Keratinocyte (primary cell): Measurements from ENCODE around the gene CMIP. TPM values are rescaled to one million over a fixed set of nuclear protein-coding genes. Genes with fewer than 3 reads are reported as not detected.

Experiments
- DNase-seq: peaks from one replicate; pipeline ENCODE4 v3.0.0-alpha.2; 2011; ENCODE audit warnings: low read depth, missing footprints, low spot score
- FAIRE-seq: peaks from 2 replicates; lab custom pipeline; 2011; peaks lifted over from hg19 to GRCh38; lab: Jason Lieb, UNC
- H2AFZ ChIP-seq: 2 replicates; pipeline ENCODE4 v1.6.0; 2012; ENCODE audit warnings: low read length, control low read depth, inconsistent platforms; ENCODE audit not compliant: control insufficient read depth
- H3K27ac ChIP-seq: 2 replicates; pipeline ENCODE4 v1.5.1; 2011; ENCODE audit warnings: low read length; ENCODE audit not compliant: control insufficient read depth, insufficient read depth
- H3K27me3 ChIP-seq: 3 replicates; pipeline ENCODE4 v1.6.0; 2011; ENCODE audit warnings: low read length; ENCODE audit not compliant: control insufficient read depth, insufficient read depth; ENCODE audit errors: extremely low read depth
- H3K36me3 ChIP-seq, 2 experiments: 2 replicates in 1 of 2; 3 replicates in 1 of 2; pipeline ENCODE4 v1.5.1; 2011; ENCODE audit warnings: low read length in 2 of 2, mild to moderate bottlenecking in 1 of 2; ENCODE audit not compliant: control insufficient read depth in 2 of 2, insufficient read depth in 2 of 2; ENCODE audit errors: extremely low read depth in 1 of 2
- H3K4me1 ChIP-seq: 3 replicates; pipeline ENCODE4 v1.5.1; 2011; ENCODE audit warnings: low read length; ENCODE audit not compliant: control insufficient read depth, insufficient read depth; ENCODE audit errors: extremely low read depth
- H3K4me2 ChIP-seq: 3 replicates; pipeline ENCODE4 v1.6.0; 2011; ENCODE audit warnings: low read depth, low read length; ENCODE audit not compliant: control insufficient read depth, insufficient read depth; ENCODE audit errors: extremely low read depth
- H3K4me3 ChIP-seq, 3 experiments: fragments of 200-600 bp in 1 of 3; sonication (generic) in 1 of 3; 2 replicates in 2 of 3; 3 replicates in 1 of 3; pipeline ENCODE4 v1.5.1; 2011 to 2016; ENCODE audit warnings: low read length in 3 of 3, mild to moderate bottlenecking in 3 of 3, control low read depth in 2 of 3, inconsistent platforms in 1 of 3, low read depth in 1 of 3, mixed read lengths in 1 of 3, mixed run types in 1 of 3, moderate library complexity in 1 of 3; ENCODE audit not compliant: control insufficient read depth in 2 of 3, insufficient read depth in 2 of 3; ENCODE audit errors: extremely low read depth in 1 of 3
- H3K79me2 ChIP-seq: 2 replicates; pipeline ENCODE4 v1.6.0; 2012; ENCODE audit warnings: low read length; ENCODE audit not compliant: control insufficient read depth, insufficient read depth
- H3K9ac ChIP-seq: 3 replicates; pipeline ENCODE4 v1.6.0; 2011; ENCODE audit warnings: low read length; ENCODE audit not compliant: control insufficient read depth, insufficient read depth; ENCODE audit errors: extremely low read depth
- H3K9me1 ChIP-seq: 3 replicates; pipeline ENCODE4 v1.6.0; 2011; ENCODE audit warnings: low read length; ENCODE audit not compliant: control insufficient read depth, insufficient read depth; ENCODE audit errors: extremely low read depth
- H3K9me3 ChIP-seq: 2 replicates; pipeline ENCODE4 v1.5.1; 2012; ENCODE audit warnings: low read depth, low read length; ENCODE audit not compliant: control insufficient read depth
- H4K20me1 ChIP-seq: 3 replicates; pipeline ENCODE4 v1.6.0; 2011; ENCODE audit warnings: low read length; ENCODE audit not compliant: control insufficient read depth, insufficient read depth; ENCODE audit errors: extremely low read depth
- EZH2 ChIP-seq: IDR thresholded peaks from one replicate; pipeline ENCODE4 v1.6.1; 2012; ENCODE audit warnings: inconsistent platforms, mild to moderate bottlenecking, low read length, moderate library complexity
- dilution Hi-C: fragments of 300-500 bp; cut with MboI; formaldehyde crosslinking; loops from one replicate; pipeline ENCODE4 v1.7.0; 2020; ENCODE audit warnings: low sequenced_read_pairs; ENCODE audit not compliant: extremely low pct_ligation_motif_present
- polyA plus RNA-seq, 5 experiments: library from polyadenylated mRNA; depleted of rRNA in 3 of 5; stranded (reverse) in 3 of 5; stranded (forward) in 1 of 5; unstranded in 1 of 5; fragments of >200 nt; gene quantifications; 1 replicate in 1 of 5; 2 replicates in 3 of 5; 3 replicates in 1 of 5; pipeline versions ENCODE4 v1.2.1 to v1.2.3, GENCODE V29; 2011 to 2012; ENCODE audit warnings: missing spikeins in 2 of 5, low read depth in 1 of 5, low replicate concordance in 1 of 5
- TF ChIP-seq, protein P1 (sequence below), 3 experiments: IDR thresholded peaks in 1 of 3; conservative IDR thresholded peaks in 1 of 3; optimal IDR thresholded peaks in 1 of 3; 2 replicates in 2 of 3; 3 replicates in 1 of 3; pipeline versions ENCODE3 to v1.5.1; 2011; ENCODE audit warnings: low read length in 3 of 3, mild to moderate bottlenecking in 3 of 3, moderate library complexity in 2 of 3, control low read depth in 1 of 3, inconsistent platforms in 1 of 3; ENCODE audit not compliant: insufficient read depth in 2 of 3; ENCODE audit errors: extremely low read depth in 1 of 3

CMIP gene
- polyA plus RNA-seq, 1 donor (not counting 4 experiments of a cell fraction or from before 2014, with no cell fraction given) = 5.0 TPM

GRCh38 chr16:81554979-81555378 lies 110.4 kb downstream of the CMIP start:
- Histone ChIP-seq H4K20me1 (peaks cover 5% of the 10 kb centered on the region), H3K4me1 (peaks cover 60% of the 10 kb centered on the region), H3K27ac (no peak overlapping the region), H3K79me2 (peaks cover 98% of the 10 kb centered on the region), H3K27me3 (no peaks in the 10 kb centered on the region), H3K4me2 (no peak overlapping the region), H3K9me1 (peaks cover 18% of the 10 kb centered on the region), H3K9me3 (no peaks in the 10 kb centered on the region), H3K9ac (no peak overlapping the region), H2AFZ (no peak overlapping the region), H3K36me3 (peaks cover 5 to 9% of the 10 kb centered on the region in 2 experiments), H3K4me3 (no peak overlapping the region)
- DNase-seq (no peak), FAIRE-seq (no peak)
- dilution Hi-C loops = no loop called here
- TF ChIP-seq EZH2 = no peak
- TF ChIP-seq, protein P1, sequence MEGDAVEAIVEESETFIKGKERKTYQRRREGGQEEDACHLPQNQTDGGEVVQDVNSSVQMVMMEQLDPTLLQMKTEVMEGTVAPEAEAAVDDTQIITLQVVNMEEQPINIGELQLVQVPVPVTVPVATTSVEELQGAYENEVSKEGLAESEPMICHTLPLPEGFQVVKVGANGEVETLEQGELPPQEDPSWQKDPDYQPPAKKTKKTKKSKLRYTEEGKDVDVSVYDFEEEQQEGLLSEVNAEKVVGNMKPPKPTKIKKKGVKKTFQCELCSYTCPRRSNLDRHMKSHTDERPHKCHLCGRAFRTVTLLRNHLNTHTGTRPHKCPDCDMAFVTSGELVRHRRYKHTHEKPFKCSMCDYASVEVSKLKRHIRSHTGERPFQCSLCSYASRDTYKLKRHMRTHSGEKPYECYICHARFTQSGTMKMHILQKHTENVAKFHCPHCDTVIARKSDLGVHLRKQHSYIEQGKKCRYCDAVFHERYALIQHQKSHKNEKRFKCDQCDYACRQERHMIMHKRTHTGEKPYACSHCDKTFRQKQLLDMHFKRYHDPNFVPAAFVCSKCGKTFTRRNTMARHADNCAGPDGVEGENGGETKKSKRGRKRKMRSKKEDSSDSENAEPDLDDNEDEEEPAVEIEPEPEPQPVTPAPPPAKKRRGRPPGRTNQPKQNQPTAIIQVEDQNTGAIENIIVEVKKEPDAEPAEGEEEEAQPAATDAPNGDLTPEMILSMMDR (optimal IDR thresholded peaks at IDR 0.05 in 1 of 3, IDR thresholded peaks at IDR 0.05 in 1 of 3, conservative IDR thresholded peaks at IDR 0.05 in 1 of 3; ENCODE audit: extremely low read depth in 1 of 3, insufficient read depth in 2 of 3, low read length in 3 of 3) = no peak

- peaks cover 96% of the 10 kb centered on the region for H3K79me2 ChIP-seq
- FAIRE-seq (no peak), DNase-seq (no peak)
- H3K36me3 ChIP-seq = peaks cover 5 to 9% of the 10 kb centered on the region in 2 experiments
- H3K9me3 ChIP-seq = no peaks in the 10 kb centered on the region
- dilution Hi-C loops = no loop called here
- no peak overlapping the region for H2AFZ ChIP-seq
- no peak overlapping the region for H3K27ac ChIP-seq
- H3K4me3 ChIP-seq = no peak overlapping the region
- H4K20me1 ChIP-seq = peaks cover 5% of the 10 kb centered on the region
- H3K4me2 ChIP-seq = no peak overlapping the region
- H3K27me3 ChIP-seq = no peaks in the 10 kb centered on the region
- H3K9ac ChIP-seq = no peak overlapping the region
- peaks cover 57% of the 10 kb centered on the region for H3K4me1 ChIP-seq
- TF ChIP-seq, protein P1 (optimal IDR thresholded peaks at IDR 0.05 in 1 of 3, IDR thresholded peaks at IDR 0.05 in 1 of 3, conservative IDR thresholded peaks at IDR 0.05 in 1 of 3; ENCODE audit: extremely low read depth in 1 of 3, insufficient read depth in 2 of 3, low read length in 3 of 3) = no peak
- no peak for TF ChIP-seq EZH2
- H3K9me1 ChIP-seq = peaks cover 17% of the 10 kb centered on the region
Observed at GRCh38 chr16:81555660-81556059, 111.1 kb downstream of the CMIP start.
